Measurements from ENCODE around the gene ZNF423.

DNA sequence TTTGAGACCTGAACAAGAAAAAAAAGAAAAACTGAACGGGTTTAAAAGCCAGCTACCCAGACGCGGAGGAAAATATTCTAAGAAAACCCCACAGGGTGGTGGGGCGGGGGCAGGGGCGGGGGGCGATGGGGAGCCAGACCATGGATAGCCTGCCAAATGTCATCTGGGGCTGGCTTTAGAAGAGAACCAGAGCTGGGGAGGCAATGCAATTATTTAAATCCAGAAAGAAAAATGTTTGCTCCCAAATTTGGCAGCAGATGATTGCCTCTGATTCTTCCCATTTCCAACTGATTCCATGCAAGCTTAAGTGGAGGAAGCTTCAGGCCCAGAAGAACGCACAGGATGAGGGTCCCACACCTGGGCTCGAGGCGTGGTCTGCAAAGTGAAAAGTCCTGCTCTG, 34.8 kb downstream of the ZNF423 start:
- TF ChIP-seq POLR2AphosphoS5 (IDR thresholded peaks at IDR 0.05; ENCODE audit: low read depth, low read length) (no peak), SIN3A (IDR thresholded peaks at IDR 0.05; ENCODE audit: borderline replicate concordance, insufficient read depth, low read length) (no peak)
- TF ChIP-seq, protein P1, sequence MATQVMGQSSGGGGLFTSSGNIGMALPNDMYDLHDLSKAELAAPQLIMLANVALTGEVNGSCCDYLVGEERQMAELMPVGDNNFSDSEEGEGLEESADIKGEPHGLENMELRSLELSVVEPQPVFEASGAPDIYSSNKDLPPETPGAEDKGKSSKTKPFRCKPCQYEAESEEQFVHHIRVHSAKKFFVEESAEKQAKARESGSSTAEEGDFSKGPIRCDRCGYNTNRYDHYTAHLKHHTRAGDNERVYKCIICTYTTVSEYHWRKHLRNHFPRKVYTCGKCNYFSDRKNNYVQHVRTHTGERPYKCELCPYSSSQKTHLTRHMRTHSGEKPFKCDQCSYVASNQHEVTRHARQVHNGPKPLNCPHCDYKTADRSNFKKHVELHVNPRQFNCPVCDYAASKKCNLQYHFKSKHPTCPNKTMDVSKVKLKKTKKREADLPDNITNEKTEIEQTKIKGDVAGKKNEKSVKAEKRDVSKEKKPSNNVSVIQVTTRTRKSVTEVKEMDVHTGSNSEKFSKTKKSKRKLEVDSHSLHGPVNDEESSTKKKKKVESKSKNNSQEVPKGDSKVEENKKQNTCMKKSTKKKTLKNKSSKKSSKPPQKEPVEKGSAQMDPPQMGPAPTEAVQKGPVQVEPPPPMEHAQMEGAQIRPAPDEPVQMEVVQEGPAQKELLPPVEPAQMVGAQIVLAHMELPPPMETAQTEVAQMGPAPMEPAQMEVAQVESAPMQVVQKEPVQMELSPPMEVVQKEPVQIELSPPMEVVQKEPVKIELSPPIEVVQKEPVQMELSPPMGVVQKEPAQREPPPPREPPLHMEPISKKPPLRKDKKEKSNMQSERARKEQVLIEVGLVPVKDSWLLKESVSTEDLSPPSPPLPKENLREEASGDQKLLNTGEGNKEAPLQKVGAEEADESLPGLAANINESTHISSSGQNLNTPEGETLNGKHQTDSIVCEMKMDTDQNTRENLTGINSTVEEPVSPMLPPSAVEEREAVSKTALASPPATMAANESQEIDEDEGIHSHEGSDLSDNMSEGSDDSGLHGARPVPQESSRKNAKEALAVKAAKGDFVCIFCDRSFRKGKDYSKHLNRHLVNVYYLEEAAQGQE (IDR thresholded peaks at IDR 0.05; ENCODE audit: insufficient read depth in 1 of 2, low read depth in 2 of 2, low read length in 2 of 2) = no peak

Measured in PFSK-1 (cell line).